VCaP (cell line): Measurements from ENCODE around the gene TSPAN18.

ENCODE experiments used
- H3K27ac ChIP-seq: fragments of 450-650 bp; 2 replicates; pipeline ENCODE4 v1.5.1; 2017
- CTCF ChIP-seq: fragments of 450-650 bp; conservative IDR thresholded peaks from 2 replicates; pipeline ENCODE4 v1.5.1; 2017; ENCODE audit warnings: mild to moderate bottlenecking, moderate library complexity

The TSPAN18 gene

DNA sequence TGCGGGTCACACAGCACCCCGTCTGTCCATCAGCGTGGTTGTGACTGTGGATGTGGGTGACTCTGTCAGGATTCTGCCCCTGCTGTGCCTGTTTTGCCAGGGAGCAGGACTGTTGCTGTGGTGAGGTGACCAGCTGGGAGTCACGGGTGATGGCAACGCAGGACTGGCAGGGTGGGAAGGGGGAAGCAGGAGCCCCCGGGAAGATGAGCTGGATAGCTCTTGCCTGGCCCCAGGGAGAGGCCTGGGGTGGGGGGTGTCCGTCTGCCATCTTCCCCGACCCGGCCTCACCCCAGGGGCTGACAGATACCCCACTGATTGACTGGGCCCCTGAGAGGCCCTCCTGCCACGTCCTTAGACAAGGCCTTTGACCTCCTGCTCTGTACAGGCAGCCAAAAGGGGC, 34.3 kb upstream of the TSPAN18 start:
- TF ChIP-seq CTCF: no peak
- no peak overlapping the region for H3K27ac ChIP-seq

DNA sequence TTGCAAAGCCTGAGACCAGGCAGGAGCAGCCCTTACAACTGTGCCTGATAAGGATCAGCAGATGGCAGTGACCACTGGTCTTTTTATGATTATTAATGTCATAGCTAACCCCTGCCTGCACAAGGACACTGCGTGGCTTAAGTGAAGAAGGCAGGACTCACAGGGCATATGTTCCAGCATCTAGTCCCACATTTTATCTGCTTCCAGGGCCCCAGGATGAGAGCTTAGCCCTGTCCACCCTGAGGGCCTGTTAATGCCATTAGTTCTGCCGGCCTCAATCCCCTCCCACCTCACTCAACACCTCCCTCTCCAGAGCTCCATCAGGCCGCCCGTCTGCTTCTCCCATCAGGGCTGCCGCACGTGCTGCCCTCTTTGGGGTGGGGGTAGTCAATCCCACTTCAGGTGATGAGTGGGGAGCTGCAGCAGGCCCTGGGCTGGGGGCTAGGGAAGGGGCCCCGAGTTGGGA, 33.1 kb upstream of the TSPAN18 start:
- no peak overlapping the region for H3K27ac ChIP-seq
- no peak for TF ChIP-seq CTCF

DNA sequence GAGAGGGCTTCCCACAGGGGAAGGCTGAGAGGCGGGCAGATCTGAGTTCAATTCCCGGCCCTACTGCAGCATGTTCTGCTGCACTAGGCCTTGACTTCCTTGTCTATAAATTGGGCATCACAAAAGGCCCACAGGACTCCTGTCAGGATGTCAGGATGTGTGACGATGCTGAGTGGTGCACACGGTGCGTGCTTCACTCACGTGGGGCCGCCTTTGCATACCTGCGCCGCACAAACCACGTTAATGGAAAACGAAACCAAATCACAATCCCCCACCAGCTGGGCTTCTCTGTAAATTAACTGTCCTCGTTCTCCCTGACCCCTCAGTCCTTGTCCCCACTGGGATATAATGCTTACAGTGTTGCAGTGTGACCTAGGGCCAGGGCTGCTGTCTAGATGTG, 32.3 kb upstream of the TSPAN18 start:
- no peak for TF ChIP-seq CTCF
- no peak overlapping the region for H3K27ac ChIP-seq

DNA sequence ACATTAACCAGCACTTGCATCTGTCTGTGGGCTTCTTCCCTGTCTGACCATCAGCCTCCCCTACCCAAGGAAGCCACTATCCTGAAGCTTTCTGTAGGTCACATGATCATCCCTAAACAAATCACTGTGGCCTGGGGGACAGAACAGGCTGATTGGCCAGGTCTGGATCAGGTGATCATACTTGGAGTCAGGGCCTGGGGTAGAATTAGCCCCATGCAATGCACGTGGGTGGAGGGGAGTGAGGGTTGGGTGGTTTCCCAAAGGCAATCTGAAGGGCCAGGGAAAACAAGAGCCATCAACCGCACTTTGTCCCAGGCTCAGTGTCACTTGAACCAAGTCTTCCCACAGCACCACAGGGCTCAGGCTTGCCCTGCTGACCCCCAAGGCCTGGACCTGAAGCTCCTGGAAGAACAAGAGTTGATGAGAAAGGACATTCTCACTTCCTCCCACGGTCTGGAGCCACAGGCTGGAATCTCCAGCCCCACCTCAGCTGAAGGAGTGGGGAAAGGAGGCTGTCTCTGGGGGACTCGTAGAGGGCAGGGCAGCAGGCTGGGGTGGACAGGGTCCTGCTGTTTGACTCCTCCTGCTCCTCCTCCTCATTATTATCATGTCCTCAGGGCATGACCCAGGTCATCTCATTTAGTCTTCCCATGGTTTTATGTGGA, 31.5 kb upstream of the TSPAN18 start:
- H3K27ac ChIP-seq: no peak overlapping the region
- no peak for TF ChIP-seq CTCF

- no peak overlapping the region for H3K27ac ChIP-seq
- TF ChIP-seq CTCF: no peak
These were observed 28.4 kb upstream of the TSPAN18 start for GRCh38 chr11:44698252-44698912.

DNA sequence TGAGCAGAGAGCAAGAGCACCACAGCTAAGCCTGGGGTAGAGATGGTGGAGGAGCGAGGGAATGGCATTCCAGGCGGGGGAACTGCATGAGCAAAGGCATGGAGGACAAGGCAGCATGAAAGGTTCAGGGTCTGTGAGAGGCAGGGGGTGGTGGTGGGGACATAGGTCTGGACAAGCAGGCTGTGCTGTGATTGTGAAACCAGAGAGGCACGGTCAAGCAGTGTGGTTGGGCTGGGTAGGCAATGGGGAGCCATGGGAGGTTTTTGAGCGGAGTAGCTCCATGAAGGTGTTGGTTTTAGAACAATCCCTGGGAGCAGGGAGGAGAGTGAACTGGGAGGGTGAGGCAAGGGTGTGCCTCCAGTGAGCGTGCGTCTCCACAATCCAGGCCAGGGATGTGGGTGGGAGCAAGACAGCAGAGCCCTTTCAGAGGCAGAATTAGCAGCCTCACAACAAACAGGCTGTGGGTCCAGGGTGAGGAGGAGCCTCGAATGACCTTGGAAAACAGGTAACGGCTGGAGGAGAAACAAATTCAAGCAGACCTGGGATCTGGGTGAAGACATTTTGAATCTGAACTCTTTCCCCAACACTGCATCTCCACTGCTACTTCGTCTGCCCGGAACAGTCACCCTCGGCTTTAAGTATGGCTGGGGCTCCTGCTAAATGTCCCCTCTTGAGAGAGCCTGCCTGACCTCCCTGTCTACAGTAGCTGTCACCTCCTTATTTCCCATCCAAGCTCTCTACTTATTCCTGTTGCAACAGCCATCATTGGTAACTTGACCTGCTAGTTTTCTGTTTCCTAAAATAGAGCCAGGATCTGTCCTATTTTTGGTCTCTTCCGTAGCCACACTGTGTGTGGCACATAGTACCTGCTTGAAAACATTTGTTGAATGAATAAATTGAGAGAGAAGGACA, 27.0 kb upstream of the TSPAN18 start:
- TF ChIP-seq CTCF: no peak
- H3K27ac ChIP-seq: no peak overlapping the region

DNA sequence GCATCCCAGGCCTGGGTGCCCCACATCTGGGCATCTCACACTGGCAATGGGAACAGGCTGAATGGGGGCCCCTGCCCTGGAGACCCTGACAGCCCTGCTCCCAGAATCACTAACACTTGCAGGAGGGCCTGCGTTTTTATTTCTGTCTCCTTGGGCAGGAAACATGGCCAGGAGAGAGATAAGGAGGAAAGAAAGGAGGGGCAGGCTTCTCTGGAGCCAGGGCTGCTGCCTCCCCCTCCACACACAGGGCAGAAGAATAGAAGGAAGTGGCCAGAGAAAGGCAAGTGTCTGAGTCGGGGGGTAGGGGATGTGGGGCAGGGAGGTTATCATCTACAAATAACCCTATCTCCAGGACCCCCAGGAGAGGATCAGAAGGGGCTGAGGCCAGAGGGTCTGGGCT, 25.5 kb upstream of the TSPAN18 start:
- TF ChIP-seq CTCF: no peak
- H3K27ac ChIP-seq: no peak overlapping the region
